ENCODE data around the gene NDUFAF7. TPM values are rescaled to one million over a fixed set of nuclear protein-coding genes. Genes with fewer than 3 reads are reported as not detected.

Gene NDUFAF7
- total RNA-seq, 2 donors from 2014 or later: 10.1 to 16.2 TPM

DNA sequence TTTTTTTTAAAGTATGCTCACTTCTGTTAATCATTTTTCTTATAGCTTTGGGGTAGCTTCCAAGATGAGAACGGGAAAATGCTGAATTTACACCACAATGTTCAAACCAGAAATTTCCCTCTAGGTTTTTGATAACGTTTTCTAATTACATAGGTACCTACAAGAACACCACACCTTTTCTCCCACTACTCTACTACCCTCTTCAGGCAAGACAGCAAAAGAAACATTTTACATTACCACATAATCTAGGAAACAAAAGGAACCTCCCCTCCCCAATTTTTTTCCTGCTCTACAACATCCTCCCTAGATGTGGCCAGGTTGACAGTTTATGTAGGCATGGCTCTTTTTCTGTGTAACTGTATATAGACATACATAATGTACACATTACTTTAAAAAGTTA lies 32.4 kb downstream of the NDUFAF7 start:
- H3K4me1 ChIP-seq: no peaks in the 10 kb centered on the region
- TF ChIP-seq, protein P1, sequence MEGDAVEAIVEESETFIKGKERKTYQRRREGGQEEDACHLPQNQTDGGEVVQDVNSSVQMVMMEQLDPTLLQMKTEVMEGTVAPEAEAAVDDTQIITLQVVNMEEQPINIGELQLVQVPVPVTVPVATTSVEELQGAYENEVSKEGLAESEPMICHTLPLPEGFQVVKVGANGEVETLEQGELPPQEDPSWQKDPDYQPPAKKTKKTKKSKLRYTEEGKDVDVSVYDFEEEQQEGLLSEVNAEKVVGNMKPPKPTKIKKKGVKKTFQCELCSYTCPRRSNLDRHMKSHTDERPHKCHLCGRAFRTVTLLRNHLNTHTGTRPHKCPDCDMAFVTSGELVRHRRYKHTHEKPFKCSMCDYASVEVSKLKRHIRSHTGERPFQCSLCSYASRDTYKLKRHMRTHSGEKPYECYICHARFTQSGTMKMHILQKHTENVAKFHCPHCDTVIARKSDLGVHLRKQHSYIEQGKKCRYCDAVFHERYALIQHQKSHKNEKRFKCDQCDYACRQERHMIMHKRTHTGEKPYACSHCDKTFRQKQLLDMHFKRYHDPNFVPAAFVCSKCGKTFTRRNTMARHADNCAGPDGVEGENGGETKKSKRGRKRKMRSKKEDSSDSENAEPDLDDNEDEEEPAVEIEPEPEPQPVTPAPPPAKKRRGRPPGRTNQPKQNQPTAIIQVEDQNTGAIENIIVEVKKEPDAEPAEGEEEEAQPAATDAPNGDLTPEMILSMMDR (IDR thresholded peaks at IDR 0.05): no peak
- no peak overlapping the region for H3K27ac ChIP-seq
- H3K4me3 ChIP-seq: no peak overlapping the region
- H3K36me3 ChIP-seq: peaks cover 30% of the 10 kb centered on the region
- no peaks in the 10 kb centered on the region for H3K9me3 ChIP-seq
- H3K27me3 ChIP-seq: no peaks in the 10 kb centered on the region
- no peak for DNase-seq (ENCODE audit: low spot score)

DNA sequence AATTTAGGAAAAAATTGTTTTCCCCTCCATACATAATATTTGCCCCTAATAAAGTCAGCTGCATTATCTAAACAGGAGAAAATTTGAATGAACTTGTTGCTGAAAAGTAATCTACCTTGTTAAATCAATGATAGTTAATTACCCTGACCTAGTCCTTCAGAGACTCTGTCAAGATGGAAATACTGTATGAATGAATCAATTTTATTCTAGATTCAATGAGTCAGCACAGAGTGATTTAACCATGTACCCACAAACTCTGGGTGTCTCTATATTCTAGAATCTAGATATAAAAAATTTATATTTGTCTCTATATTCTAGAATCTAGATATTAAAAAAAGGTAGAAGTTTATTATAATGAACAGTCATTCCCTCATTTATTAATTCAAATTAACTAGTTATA lies 36.2 kb downstream of the NDUFAF7 start:
- DNase-seq (ENCODE audit: low spot score): no peak
- Histone ChIP-seq H3K4me1 (no peaks in the 10 kb centered on the region), H3K27ac (no peak overlapping the region), H3K9me3 (no peaks in the 10 kb centered on the region), H3K27me3 (no peaks in the 10 kb centered on the region), H3K4me3 (no peak overlapping the region), H3K36me3 (peaks cover 38% of the 10 kb centered on the region)
- TF ChIP-seq, protein P1 (IDR thresholded peaks at IDR 0.05): no peak

DNA sequence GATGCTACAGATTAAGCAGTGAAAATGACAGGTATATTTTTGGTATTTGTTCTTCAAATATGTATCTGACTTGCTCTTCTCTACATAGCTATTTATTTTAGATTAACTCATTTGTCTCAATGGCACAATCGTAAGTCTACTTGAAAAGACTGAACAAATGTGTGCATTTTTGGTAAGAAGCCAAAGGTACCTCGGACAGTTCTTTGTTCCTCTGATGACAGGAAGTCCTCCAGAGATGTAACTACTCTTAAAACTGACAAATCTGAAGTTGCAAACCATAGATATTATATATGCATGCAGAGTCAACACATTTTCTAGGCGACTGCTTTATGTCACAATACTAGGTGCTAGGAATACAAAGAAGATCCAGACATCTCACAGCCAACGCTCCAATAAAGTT lies 36.7 kb downstream of the NDUFAF7 start:
- no peaks in the 10 kb centered on the region for H3K9me3 ChIP-seq
- no peak overlapping the region for H3K27ac ChIP-seq
- H3K4me1 ChIP-seq: no peaks in the 10 kb centered on the region
- no peaks in the 10 kb centered on the region for H3K27me3 ChIP-seq
- no peak overlapping the region for H3K4me3 ChIP-seq
- peaks cover 38% of the 10 kb centered on the region for H3K36me3 ChIP-seq
- TF ChIP-seq, protein P1 (IDR thresholded peaks at IDR 0.05): no peak
- DNase-seq (ENCODE audit: low spot score): no peak

DNA sequence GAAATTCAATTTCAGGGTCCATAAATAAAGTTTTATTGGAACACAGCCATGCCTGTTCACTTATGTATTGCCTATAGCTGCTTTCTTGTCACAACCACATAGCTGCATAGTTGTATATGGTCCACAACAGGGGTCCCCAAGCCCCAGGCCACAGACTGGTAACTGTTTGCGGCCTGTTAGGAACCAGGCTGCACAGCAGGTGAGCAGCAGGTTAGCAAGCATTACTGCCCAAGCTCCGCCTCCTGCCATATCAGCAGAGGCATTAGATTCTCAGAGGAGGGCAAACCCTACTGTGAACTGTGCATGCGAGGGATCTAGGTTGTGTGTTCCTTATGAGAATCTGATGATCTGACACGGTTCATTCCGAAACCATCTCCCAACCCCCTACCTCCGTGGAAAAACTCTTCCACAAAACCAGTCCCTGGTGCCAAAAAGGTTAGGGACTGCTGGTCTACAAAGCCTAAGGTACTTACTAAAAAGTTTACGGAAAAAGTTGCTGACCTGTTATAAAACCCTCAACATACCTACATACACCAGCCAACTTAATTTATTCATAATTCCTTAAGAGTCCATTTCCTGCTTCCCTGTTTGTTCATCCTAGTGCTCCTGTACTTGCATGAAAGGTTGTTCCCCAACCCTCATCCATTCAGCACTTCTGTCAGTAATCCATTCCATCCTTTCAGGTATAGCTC lies 40.1 kb downstream of the NDUFAF7 start:
- Histone ChIP-seq H3K4me1 (no peaks in the 10 kb centered on the region), H3K27me3 (no peaks in the 10 kb centered on the region), H3K27ac (no peak overlapping the region), H3K36me3 (peaks cover 24% of the 10 kb centered on the region), H3K9me3 (no peaks in the 10 kb centered on the region), H3K4me3 (no peak overlapping the region)
- DNase-seq (ENCODE audit: low spot score): no peak
- TF ChIP-seq, protein P1 (IDR thresholded peaks at IDR 0.05): no peak

DNA sequence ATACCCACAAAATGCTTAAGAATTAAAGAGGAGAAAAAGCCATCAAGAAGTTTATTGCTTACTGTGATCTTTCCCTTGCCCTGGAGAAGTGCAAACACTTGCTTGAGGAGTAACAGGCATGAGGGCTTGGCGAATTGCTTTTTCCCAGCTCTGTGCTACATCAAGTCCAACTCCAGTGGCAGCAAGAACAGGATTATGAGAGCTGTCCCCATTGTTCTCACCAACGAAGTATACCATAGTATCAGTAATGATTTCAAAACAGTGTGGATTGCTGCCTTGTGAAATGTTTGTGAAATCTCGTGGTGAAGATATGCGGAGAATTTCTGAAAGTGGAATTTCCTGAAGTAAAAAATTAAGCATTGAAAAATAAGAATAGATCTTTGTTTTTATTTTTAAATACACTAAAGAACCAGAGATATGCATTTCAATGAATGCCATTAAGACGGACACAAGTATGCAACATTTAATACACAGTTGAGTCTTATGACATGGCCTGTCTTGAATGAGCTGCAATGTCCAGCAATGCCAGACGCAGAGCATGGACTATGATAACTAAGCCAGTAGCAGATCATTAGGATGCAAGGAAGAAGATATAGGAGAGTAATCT lies 43.0 kb downstream of the NDUFAF7 start:
- TF ChIP-seq, protein P1 (IDR thresholded peaks at IDR 0.05): no peak
- no peaks in the 10 kb centered on the region for H3K4me1 ChIP-seq
- H3K27ac ChIP-seq: no peak overlapping the region
- H3K27me3 ChIP-seq: no peaks in the 10 kb centered on the region
- no peak for DNase-seq (ENCODE audit: low spot score)
- peaks cover 12% of the 10 kb centered on the region for H3K36me3 ChIP-seq
- H3K4me3 ChIP-seq: no peak overlapping the region
- H3K9me3 ChIP-seq: no peaks in the 10 kb centered on the region
